Thoracic aorta (tissue), 2 donors: Measurements from ENCODE around the gene PTPRG. TPM values are rescaled to one million over a fixed set of nuclear protein-coding genes. Genes with fewer than 3 reads are reported as not detected.

Experiments
- ATAC-seq: fragments of 150-250 bp; one replicate; pipeline ENCODE4 v1.8.0; 2017; ENCODE audit warnings: low read depth; ENCODE audit not compliant: insufficient number of reproducible peaks, low FRiP score
- DNase-seq: peaks from one replicate; pipeline ENCODE4 v3.0.0-alpha.2; 2020; ENCODE audit warnings: low spot score
- H3K27ac ChIP-seq, 2 donors: fragments of 200-600 bp; sonication (generic); 1 replicate in 1 of 2; 2 replicates in 1 of 2; pipeline ENCODE4 v1.5.1; 2016; ENCODE audit warnings: mild to moderate bottlenecking in 2 of 2, moderate library complexity in 2 of 2
- H3K27me3 ChIP-seq: fragments of 200-600 bp; sonication (generic); replicated peaks from 2 replicates; pipeline ENCODE4 v1.6.0; 2016; ENCODE audit warnings: mild to moderate bottlenecking; ENCODE audit not compliant: insufficient read depth
- H3K36me3 ChIP-seq: fragments of 200-600 bp; sonication (generic); one replicate; pipeline ENCODE4 v1.5.1; 2016
- H3K4me1 ChIP-seq, 2 donors: fragments of 200-600 bp; sonication (generic); 1 replicate in 1 of 2; 2 replicates in 1 of 2; pipeline versions ENCODE4 v1.5.1 to v1.6.0; 2016; ENCODE audit warnings: low read depth in 2 of 2, mild to moderate bottlenecking in 1 of 2; ENCODE audit not compliant: control insufficient read depth in 1 of 2
- H3K4me3 ChIP-seq: fragments of 200-600 bp; sonication (generic); 2 replicates; pipeline ENCODE4 v1.5.1; 2016; ENCODE audit warnings: mild to moderate bottlenecking
- H3K9me3 ChIP-seq: fragments of 200-600 bp; sonication (generic); 2 replicates; pipeline ENCODE4 v1.5.1; 2016
- CTCF ChIP-seq: fragments of 200-600 bp; sonication (generic); IDR thresholded peaks from one replicate; pipeline ENCODE4 v1.5.1; 2019; ENCODE audit warnings: antibody characterized with exemption
- total RNA-seq, 2 donors: library from RNA; depleted of rRNA; stranded (reverse); fragments of >200 nt; gene quantifications; one replicate each; pipeline versions ENCODE4 v1.1.0 to v1.2.3, GENCODE V29; 2016

Gene PTPRG
- total RNA-seq, 2 donors from 2014 or later: 154 to 208 TPM

GRCh38 chr3:61615643-61616042 is 54.3 kb downstream of the PTPRG start:
- no peak for TF ChIP-seq CTCF
- no peaks in the 10 kb centered on the region for H3K9me3 ChIP-seq
- no peaks in the 10 kb centered on the region for H3K27me3 ChIP-seq
- H3K27ac ChIP-seq: no peak overlapping the region
- H3K36me3 ChIP-seq: no peaks in the 10 kb centered on the region
- DNase-seq: no peak
- H3K4me1 ChIP-seq: peaks cover 3 to 25% of the 10 kb centered on the region in 2 donors
- no peak for ATAC-seq
- no peak overlapping the region for H3K4me3 ChIP-seq

GRCh38 chr3:61616586-61616985 is 55.2 kb downstream of the PTPRG start:
- TF ChIP-seq CTCF: no peak
- DNase-seq: no peak
- Histone ChIP-seq H3K27me3 (no peaks in the 10 kb centered on the region), H3K36me3 (no peaks in the 10 kb centered on the region), H3K4me3 (no peak overlapping the region), H3K9me3 (no peaks in the 10 kb centered on the region), H3K4me1 (peaks cover 3 to 25% of the 10 kb centered on the region in 2 donors), H3K27ac (peak overlapping the region in 1 of 2 donors; percentile 1)
- ATAC-seq: no peak

- DNase-seq: no peak
- Histone ChIP-seq H3K36me3 (no peaks in the 10 kb centered on the region), H3K4me1 (peaks cover 3 to 25% of the 10 kb centered on the region in 2 donors), H3K27me3 (no peaks in the 10 kb centered on the region), H3K9me3 (no peaks in the 10 kb centered on the region), H3K4me3 (no peak overlapping the region), H3K27ac (peak overlapping the region in 1 of 2 donors; percentile 1)
- ATAC-seq: no peak
- no peak for TF ChIP-seq CTCF
These were observed 55.7 kb downstream of the PTPRG start for GRCh38 chr3:61617041-61617440.

GRCh38 chr3:61617651-61618050 is 56.3 kb downstream of the PTPRG start:
- H3K27ac ChIP-seq: no peak overlapping the region
- H3K4me1 ChIP-seq: peaks cover 3 to 24% of the 10 kb centered on the region in 2 donors
- no peak for ATAC-seq

GRCh38 chr3:61618231-61618630 is 56.9 kb downstream of the PTPRG start:
- H3K27me3 ChIP-seq: no peaks in the 10 kb centered on the region
- peaks cover 2 to 18% of the 10 kb centered on the region in 2 donors for H3K4me1 ChIP-seq
- ATAC-seq (no peak), DNase-seq (no peak)
- H3K36me3 ChIP-seq: no peaks in the 10 kb centered on the region
- H3K4me3 ChIP-seq: no peak overlapping the region
- no peaks in the 10 kb centered on the region for H3K9me3 ChIP-seq
- no peak for TF ChIP-seq CTCF
- H3K27ac ChIP-seq: no peak overlapping the region

More at GRCh38 chr3:61617651-61618050, 56.3 kb downstream of the PTPRG start:
- Histone ChIP-seq H3K9me3 (no peaks in the 10 kb centered on the region), H3K27me3 (no peaks in the 10 kb centered on the region), H3K36me3 (no peaks in the 10 kb centered on the region), H3K4me3 (no peak overlapping the region)
- DNase-seq: no peak
- no peak for TF ChIP-seq CTCF
